Smooth muscle cell (in vitro differentiated cells): ENCODE measurements around the gene OR5H2. TPM values are rescaled to one million over a fixed set of nuclear protein-coding genes. Genes with fewer than 3 reads are reported as not detected.

Source experiments
- DNase-seq: peaks from one replicate; lab custom pipeline; 2025; ENCODE audit not compliant: unreplicated experiment; lab: John Stamatoyannopoulos, UW
- H2AFZ ChIP-seq: fragments of 200-600 bp; sonication (generic); 2 replicates; pipeline ENCODE4 v1.6.0; 2016; ENCODE audit warnings: antibody characterized with exemption, low read depth, mild to moderate bottlenecking
- H3F3A ChIP-seq: fragments of 200-600 bp; sonication (generic); 2 replicates; pipeline ENCODE4 v1.6.0; 2017; ENCODE audit warnings: antibody characterized with exemption, low read depth
- H3K27ac ChIP-seq: fragments of 200-600 bp; sonication (generic); 2 replicates; pipeline ENCODE4 v1.5.1; 2016; ENCODE audit warnings: low read depth, mild to moderate bottlenecking
- H3K27me3 ChIP-seq: fragments of 200-600 bp; sonication (generic); 2 replicates; pipeline ENCODE4 v1.6.1; 2016; ENCODE audit warnings: low read depth, mild to moderate bottlenecking
- H3K36me3 ChIP-seq: fragments of 200-600 bp; sonication (generic); 2 replicates; pipeline ENCODE4 v1.5.1; 2016; ENCODE audit warnings: low read depth
- H3K4me1 ChIP-seq: fragments of 200-600 bp; sonication (generic); 2 replicates; pipeline ENCODE4 v1.5.1; 2016; ENCODE audit warnings: low read depth
- H3K4me2 ChIP-seq: fragments of 200-600 bp; sonication (generic); 2 replicates; pipeline ENCODE4 v1.6.0; 2016; ENCODE audit warnings: mild to moderate bottlenecking
- H3K4me3 ChIP-seq: fragments of 200-600 bp; sonication (generic); 2 replicates; pipeline ENCODE4 v1.5.1; 2016; ENCODE audit warnings: mild to moderate bottlenecking
- H3K79me2 ChIP-seq: fragments of 200-600 bp; sonication (generic); 2 replicates; pipeline ENCODE4 v1.6.0; 2016; ENCODE audit warnings: low read depth, mild to moderate bottlenecking
- H3K9ac ChIP-seq: fragments of 200-600 bp; sonication (generic); 2 replicates; pipeline ENCODE4 v1.6.0; 2016; ENCODE audit warnings: low read depth
- H3K9me3 ChIP-seq: fragments of 200-600 bp; sonication (generic); replicated peaks from 2 replicates; pipeline ENCODE4 v1.5.1; 2016; ENCODE audit warnings: low read depth
- H4K20me1 ChIP-seq: fragments of 200-600 bp; sonication (generic); 2 replicates; pipeline ENCODE4 v1.6.0; 2016; ENCODE audit warnings: low read depth
- CTCF ChIP-seq: fragments of 200-600 bp; sonication (generic); IDR thresholded peaks from 2 replicates; pipeline ENCODE4 v1.5.1; 2017; ENCODE audit warnings: borderline replicate concordance, mild to moderate bottlenecking, antibody characterized with exemption; ENCODE audit not compliant: insufficient read depth, poor library complexity, severe bottlenecking
- WGBS: methylation state at CpG from one replicate; pipeline ENCODE4 v1.1.7; 2016; ENCODE audit warnings: low lambda C conversion rate; 5-methylcytosine and 5-hydroxymethylcytosine counted together
- polyA plus RNA-seq: library from polyadenylated mRNA; unstranded; fragments of >200 nt; fragmentation: Nextera tagmentation; extraction: Ambion mirVana; gene quantifications from 2 replicates; pipeline ENCODE4 v1.2.1, GENCODE V29; 2016
- total RNA-seq: library from RNA; depleted of rRNA; stranded (reverse); fragments of >200 nt; gene quantifications from 2 replicates; pipeline ENCODE4 v1.2.3, GENCODE V29; 2014

OR5H2 gene
- total and polyA plus RNA-seq, 2 experiments from 2014 or later, result not detected

DNA sequence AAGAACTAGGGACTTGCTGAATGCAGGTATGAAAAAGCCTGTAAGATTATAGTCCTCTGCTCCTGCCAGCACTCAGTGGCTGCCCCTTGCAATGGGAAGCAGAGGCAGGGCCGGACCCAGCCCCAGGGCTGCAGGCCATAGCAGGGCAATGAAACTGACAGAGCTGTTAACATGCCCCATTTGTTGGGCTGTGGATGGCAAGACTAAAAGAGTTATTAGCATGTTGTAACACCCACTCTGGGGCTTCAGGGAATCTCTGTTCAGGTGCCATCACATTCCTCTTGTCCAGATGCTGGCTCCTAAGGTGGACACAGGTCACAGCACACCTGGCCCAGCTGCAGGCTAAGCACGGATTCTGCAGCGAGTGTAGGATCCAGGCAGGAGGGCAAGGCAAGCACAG is 7.4 kb upstream of the OR5H2 start:
- no peaks in the 10 kb centered on the region for H3K79me2 ChIP-seq
- TF ChIP-seq CTCF, result no peak
- H3K9me3 ChIP-seq, result peaks cover under 1% of the 10 kb centered on the region
- 97% methylated on average over 3 of the region's 3 CpGs for WGBS
- H3K27ac ChIP-seq, result no peak overlapping the region
- H3K27me3 ChIP-seq, result no peaks in the 10 kb centered on the region
- DNase-seq, result no peak
- no peaks in the 10 kb centered on the region for H4K20me1 ChIP-seq
- H3K4me2 ChIP-seq, result no peak overlapping the region
- no peak overlapping the region for H2AFZ ChIP-seq
- H3K4me3 ChIP-seq, result no peak overlapping the region
- H3K4me1 ChIP-seq, result no peaks in the 10 kb centered on the region
- no peaks in the 10 kb centered on the region for H3K36me3 ChIP-seq
- no peaks in the 10 kb centered on the region for H3F3A ChIP-seq
- no peak overlapping the region for H3K9ac ChIP-seq

DNA sequence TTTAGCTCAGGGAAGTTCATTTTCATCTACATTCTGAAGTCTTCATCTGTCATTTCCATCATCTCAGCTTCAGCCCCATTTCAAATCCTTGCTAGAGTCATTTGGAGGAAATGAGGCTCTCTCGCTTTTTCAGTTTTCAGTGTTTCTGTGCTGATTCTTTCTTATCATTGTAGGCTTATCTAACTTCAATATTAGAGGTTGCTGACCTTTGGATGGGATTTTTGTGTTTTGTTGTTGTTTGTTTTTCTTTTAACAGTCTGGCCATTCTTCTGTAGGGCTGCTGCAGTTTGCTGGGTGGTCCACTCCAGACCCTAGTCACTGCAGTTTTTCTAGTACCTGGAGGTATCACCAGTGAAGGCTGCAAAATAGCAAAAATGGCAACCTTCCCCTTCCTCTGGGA is 8.6 kb downstream of the OR5H2 start:
- no peak overlapping the region for H3K4me2 ChIP-seq
- no peaks in the 10 kb centered on the region for H3K79me2 ChIP-seq
- 93% methylated on average over 1 of the region's 1 CpG for WGBS
- H4K20me1 ChIP-seq, result no peaks in the 10 kb centered on the region
- no peak for DNase-seq
- no peaks in the 10 kb centered on the region for H3F3A ChIP-seq
- H3K36me3 ChIP-seq, result no peaks in the 10 kb centered on the region
- no peak overlapping the region for H2AFZ ChIP-seq
- H3K9me3 ChIP-seq, result no peaks in the 10 kb centered on the region
- no peak overlapping the region for H3K9ac ChIP-seq
- no peak overlapping the region for H3K27ac ChIP-seq
- TF ChIP-seq CTCF, result no peak
- H3K4me1 ChIP-seq, result no peaks in the 10 kb centered on the region
- H3K27me3 ChIP-seq, result no peaks in the 10 kb centered on the region
- H3K4me3 ChIP-seq, result no peak overlapping the region

GRCh38 chr3:98291332-98291957 is 9.1 kb downstream of the OR5H2 start:
- Histone ChIP-seq H3K27ac (no peak overlapping the region), H3K79me2 (no peaks in the 10 kb centered on the region), H3K9ac (no peak overlapping the region), H3K9me3 (no peaks in the 10 kb centered on the region), H3K27me3 (no peaks in the 10 kb centered on the region), H3F3A (no peaks in the 10 kb centered on the region), H3K4me2 (no peak overlapping the region), H3K36me3 (no peaks in the 10 kb centered on the region), H3K4me3 (no peak overlapping the region), H3K4me1 (no peaks in the 10 kb centered on the region), H4K20me1 (no peaks in the 10 kb centered on the region), H2AFZ (no peak overlapping the region)
- no peak for DNase-seq
- TF ChIP-seq CTCF, result no peak
- WGBS, result 90% methylated on average over 10 of the region's 10 CpGs

GRCh38 chr3:98322101-98322500 is 39.8 kb downstream of the OR5H2 start:
- WGBS, result 78% methylated on average over 2 of the region's 2 CpGs
- H3K36me3 ChIP-seq, result no peaks in the 10 kb centered on the region
- H3K9ac ChIP-seq, result no peak overlapping the region
- H3K4me1 ChIP-seq, result no peaks in the 10 kb centered on the region
- H3K9me3 ChIP-seq, result no peaks in the 10 kb centered on the region
- no peak for TF ChIP-seq CTCF
- no peak overlapping the region for H3K27ac ChIP-seq
- DNase-seq, result no peak
- H3K4me3 ChIP-seq, result no peak overlapping the region
- no peak overlapping the region for H3K4me2 ChIP-seq
- no peaks in the 10 kb centered on the region for H4K20me1 ChIP-seq
- no peak overlapping the region for H2AFZ ChIP-seq
- H3F3A ChIP-seq, result no peaks in the 10 kb centered on the region
- H3K79me2 ChIP-seq, result no peaks in the 10 kb centered on the region
- H3K27me3 ChIP-seq, result no peaks in the 10 kb centered on the region
